Endometrial microvascular endothelial cells (primary cell): ENCODE data around the gene GRIN2D. TPM values are rescaled to one million over a fixed set of nuclear protein-coding genes. Genes with fewer than 3 reads are reported as not detected.
"Not testable (repeated sequence)": the region's sequence is repeated elsewhere in the genome, so short reads cannot be mapped to it uniquely, and the experiment has no call there.

ENCODE experiments used
- in situ Hi-C: cut with HindIII; loops from 2 replicates; pipeline ENCODE4 v1.10.0; 2017; ENCODE audit warnings: low sequenced_read_pairs, low pct_unique_long_range_greater_than_20kb; ENCODE audit errors: inconsistent ontology term
- total RNA-seq: library from RNA; depleted of rRNA; stranded (reverse); fragments of >200 nt; gene quantifications from one replicate; pipeline ENCODE4 v1.2.3, GENCODE V29; 2015; ENCODE audit errors: inconsistent ontology term

The GRIN2D gene
- total RNA-seq, 1 donor from 2014 or later, result 0.28 TPM

GRCh38 chr19:48368936-48369335 is 24.5 kb upstream of the GRIN2D start:
- in situ Hi-C loops, result no loop called here

- in situ Hi-C loops, result no loop called here
Measured at GRCh38 chr19:48370955-48371354, 22.5 kb upstream of the GRIN2D start.

DNA sequence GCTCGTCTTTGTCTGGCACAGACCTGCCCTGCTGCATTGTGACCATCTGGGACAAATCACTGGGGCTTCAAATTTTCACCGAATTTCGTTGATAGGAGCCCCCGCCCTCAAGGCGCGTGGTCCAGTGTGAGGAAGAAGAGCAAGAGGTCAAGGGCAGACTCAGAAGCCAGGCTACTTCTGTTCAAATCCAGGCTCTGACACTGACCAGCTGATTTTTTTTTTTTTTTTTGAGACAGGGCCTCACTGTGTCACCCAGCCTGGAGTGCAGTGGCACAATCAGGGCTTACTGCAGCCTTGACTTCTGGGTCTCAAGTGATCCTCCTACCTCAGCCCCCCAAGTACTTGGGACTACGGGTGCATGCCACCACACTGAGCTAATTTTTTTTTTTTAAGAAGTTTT is 22.1 kb upstream of the GRIN2D start:
- in situ Hi-C loops, result no loop called here

DNA sequence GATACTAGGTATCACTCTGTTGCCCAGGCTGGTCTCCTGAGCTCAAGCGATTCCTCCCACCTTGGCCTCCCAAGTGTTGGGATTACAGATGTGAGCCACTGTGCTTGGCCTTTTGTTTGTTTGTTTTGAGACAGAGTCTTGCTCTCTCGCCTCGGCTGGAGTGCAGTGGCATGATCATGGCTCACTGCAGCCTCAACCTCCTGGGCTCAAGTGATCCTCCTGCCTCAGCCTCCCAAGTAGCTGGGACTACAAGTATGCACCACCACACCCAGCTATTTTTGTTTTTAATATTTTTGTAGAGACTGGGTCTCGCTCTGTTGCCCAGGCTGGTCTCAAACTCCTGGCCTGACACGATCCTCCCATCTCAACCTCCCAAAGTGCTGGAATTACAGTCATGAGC is 21.7 kb upstream of the GRIN2D start:
- in situ Hi-C loops, result not testable (repeated sequence)

GRCh38 chr19:48372904-48373303 is 20.6 kb upstream of the GRIN2D start:
- in situ Hi-C loops, result no loop called here

DNA sequence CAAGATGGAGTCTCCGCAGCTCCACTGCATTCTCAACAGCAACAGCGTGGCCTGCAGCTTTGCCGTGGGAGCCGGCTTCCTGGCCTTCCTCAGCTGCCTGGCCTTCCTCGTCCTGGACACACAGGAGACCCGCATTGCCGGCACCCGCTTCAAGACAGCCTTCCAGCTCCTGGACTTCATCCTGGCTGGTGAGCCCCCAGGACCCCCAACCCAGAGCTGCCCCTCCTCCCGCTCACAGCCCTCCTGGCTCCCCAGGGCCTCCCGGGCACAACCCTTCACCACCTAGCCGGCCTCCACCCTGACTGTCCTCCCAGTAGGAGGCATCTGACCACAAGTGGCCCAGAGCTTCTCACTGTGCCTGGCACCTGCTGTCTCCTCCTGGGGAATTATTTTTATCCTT is 19.9 kb upstream of the GRIN2D start:
- in situ Hi-C loops, result no loop called here

DNA sequence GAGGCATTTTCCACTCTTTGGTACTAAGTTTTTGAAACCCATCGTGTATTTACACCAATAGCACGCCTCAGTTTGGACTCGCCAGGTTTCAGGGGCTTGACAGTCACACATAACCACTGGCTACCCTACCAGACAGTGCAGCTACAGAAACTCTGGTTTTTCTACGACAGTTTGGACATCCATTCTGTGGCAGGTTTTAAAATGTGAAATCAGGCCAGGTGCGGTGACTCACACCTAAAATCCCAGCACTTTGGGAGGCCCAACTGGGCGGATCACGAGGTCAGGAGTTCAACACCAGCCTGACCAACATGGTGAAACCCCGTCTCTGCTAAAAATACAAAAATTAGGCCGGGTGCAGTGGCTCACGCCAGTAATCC is 15.3 kb upstream of the GRIN2D start:
- in situ Hi-C loops, result no loop called here

DNA sequence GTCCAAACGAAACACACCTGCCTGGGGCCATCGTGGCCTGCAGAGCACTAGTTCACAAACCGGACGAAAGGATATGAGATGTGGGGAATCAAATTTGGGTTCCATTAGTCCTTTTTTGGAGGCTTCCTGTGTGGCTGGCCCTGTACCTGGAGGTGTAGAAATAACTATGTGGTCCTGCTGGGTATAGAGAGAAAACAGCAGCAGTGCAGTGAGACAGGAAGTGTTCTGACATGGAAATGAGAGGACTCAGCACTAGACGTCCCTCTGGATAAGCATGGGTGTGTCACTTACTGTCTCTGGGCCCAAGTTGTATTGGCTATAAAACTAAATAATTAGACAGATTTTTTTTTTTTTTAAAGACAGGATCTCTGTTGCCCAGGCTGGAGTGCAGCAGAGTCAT is 14.4 kb upstream of the GRIN2D start:
- in situ Hi-C loops, result no loop called here

DNA sequence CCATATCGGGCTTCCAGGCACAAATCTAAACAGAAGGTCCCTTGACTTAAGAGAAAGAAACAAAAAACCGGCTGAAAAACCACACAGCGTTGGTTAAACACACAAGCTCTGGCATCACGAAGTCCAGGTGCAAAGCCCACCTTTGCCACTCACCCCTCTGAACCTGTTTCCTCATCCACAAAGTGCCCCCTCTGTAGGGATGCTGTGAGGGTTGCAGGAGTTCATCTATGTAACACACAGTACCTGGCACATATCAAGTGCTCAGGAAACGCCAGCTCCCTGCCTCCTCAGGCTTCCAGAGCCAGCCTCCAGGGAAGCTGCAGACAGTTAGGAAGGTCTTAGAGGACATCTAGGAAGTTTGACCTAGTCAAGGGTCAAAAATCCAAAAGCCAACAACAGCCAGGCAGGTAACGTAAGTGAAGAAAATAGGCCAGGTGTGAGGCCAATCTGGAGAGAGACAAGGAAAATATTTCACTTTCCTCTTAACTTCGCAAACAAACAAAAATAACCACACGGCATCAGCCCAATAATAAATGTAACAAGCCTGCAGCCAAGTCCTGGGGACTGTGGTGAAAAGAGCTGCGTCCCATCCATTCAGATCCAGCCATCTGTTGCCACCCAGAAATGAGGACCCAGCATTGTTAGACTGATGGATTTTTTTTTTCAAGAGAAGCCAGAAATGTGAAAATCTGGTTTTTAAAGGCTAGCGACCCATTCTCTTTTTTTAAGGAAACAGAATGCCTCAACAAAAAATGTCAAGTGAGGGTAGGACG is 12.1 kb upstream of the GRIN2D start:
- in situ Hi-C loops, result no loop called here

DNA sequence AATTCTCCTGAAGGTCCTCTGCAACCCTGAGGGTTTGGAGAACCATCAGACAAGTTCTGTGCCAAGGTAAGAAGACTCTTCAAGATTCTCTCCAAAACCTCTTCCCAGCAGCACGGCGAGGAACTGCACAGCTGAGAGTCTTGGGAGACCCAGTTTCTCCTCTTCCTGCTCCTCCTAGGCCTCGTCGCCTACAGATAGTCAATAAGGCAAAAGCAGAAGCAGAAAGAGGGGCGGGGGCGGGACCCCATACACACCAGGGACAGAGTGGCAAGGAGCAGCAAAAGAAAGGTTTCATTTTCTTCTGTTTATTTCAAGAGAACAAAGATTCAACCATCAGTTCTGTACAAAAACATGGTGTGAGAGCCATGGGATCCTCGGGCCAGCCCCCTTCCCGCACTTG is 11.2 kb upstream of the GRIN2D start:
- in situ Hi-C loops, result no loop called here

DNA sequence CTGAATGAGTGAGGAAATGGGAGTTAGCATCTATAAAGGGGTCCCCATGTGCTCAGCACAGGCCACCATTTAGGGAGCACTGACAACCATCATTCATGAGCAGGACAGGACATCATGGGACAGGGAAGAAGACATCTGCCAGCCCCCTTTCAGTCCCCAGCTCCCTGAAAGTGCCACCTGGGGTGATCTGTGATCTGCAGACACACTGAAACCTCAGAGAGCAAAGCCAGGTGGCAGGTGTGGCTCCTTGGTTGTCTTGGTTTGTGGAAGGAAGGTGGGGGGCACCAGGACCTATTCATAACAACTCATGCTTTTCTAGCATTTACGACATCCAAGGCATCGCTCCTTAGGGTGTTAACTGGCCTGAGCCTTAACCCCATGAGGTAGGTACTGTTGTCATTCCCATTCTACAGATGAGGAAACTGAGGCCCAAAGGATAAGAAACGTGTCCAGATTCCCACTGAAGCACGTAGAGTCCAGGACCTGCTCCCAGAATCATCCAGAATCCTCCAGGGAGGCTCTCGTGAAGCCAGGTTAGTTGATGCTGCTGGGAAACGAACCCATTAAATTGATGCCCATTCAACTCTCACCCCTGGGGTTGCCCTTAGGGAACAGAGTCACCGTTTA is 7.9 kb upstream of the GRIN2D start:
- in situ Hi-C loops, result no loop called here

- in situ Hi-C loops, result no loop called here
Measured at GRCh38 chr19:48386981-48387380, 6.5 kb upstream of the GRIN2D start.

- in situ Hi-C loops, result no loop called here
Measured at GRCh38 chr19:48390188-48391099, 3.0 kb upstream of the GRIN2D start.

- in situ Hi-C loops, result no loop called here
Measured at GRCh38 chr19:48391100-48392005, 2.1 kb upstream of the GRIN2D start, which contains the start of gene KDELR1. Gene KDELR1 (minus strand): TSS chr19:48391551. CDS start chr19:48391358, 193 bp downstream.

GRCh38 chr19:48392006-48392344 is 1.5 kb upstream of the GRIN2D start:
- in situ Hi-C loops, result not testable (repeated sequence)

DNA sequence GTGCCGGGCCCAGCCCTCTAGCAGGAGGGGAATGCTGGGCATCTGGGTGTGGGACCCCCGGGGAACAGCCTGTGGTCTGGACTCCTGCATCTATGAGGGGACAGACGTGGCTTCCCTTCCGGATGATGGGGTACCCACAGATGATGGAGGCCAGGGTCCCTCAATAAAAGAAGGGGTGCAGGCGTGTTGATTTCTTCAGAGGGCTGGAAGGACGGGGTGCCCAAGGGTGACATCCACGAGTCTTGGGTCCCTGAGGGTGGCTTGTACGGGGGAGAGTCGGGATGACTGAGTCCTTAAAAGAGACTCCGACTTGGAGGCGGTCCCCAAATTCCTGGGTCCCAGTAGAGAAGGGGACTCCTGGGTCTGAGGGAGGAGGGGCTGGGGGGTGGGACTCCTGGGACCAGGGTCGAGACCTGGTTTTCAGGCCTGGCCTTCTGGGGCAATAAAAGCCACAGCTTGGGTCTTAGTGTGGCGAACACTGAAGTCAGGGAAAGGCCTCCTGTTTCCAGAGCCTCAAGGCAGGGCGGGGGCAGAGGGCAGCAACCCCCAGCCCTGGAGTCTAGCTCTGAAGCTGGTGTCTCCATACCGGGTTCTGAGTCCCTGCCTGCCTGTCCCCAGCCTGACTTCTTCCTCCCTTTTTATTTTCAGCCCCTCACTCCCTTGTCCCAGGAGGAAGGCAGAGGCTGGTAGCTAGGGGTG is 459 bp upstream of the GRIN2D start:
- in situ Hi-C loops, result no loop called here

GRCh38 chr19:48394331-48395169 is 1.1 kb downstream of the GRIN2D start:
- in situ Hi-C loops, result no loop called here

GRCh38 chr19:48395170-48395455 is 1.6 kb downstream of the GRIN2D start:
- in situ Hi-C loops, result no loop called here
